BJ (cell line): ENCODE data around the gene ZNF618. TPM values are rescaled to one million over a fixed set of nuclear protein-coding genes. Genes with fewer than 3 reads are reported as not detected.

Source experiments
- CTCF ChIA-PET: fragments of 350-600 bp; formaldehyde crosslinking; extraction: SDS; loops from one replicate; lab custom pipeline; 2021; ENCODE audit warnings: antibody characterized with exemption, inconsistent platforms; lab: Yijun Ruan, JAX
- POLR2A ChIA-PET: fragments of 300-600 bp; sonication (Branson Sonifier 250); formaldehyde crosslinking; extraction: SDS; loops from one replicate; lab custom pipeline; 2021; ENCODE audit warnings: antibody characterized with exemption; lab: Charles Lee
- DNase-seq: peaks from one replicate; pipeline ENCODE4 v3.0.0-alpha.2; 2011; ENCODE audit warnings: low read depth
- H3K27me3 ChIP-seq: 2 replicates; pipeline ENCODE4 v1.6.0; 2011; ENCODE audit warnings: low read length; ENCODE audit not compliant: control insufficient read depth, insufficient read depth
- H3K36me3 ChIP-seq: 2 replicates; pipeline ENCODE4 v1.5.1; 2011; ENCODE audit warnings: low read length; ENCODE audit not compliant: control insufficient read depth, insufficient read depth
- H3K4me3 ChIP-seq: 2 replicates; pipeline ENCODE4 v1.5.1; 2011; ENCODE audit warnings: low read depth, mild to moderate bottlenecking, control low read depth, low read length
- CTCF ChIP-seq: IDR thresholded peaks from 2 replicates; pipeline ENCODE4 v1.5.1; 2011; ENCODE audit warnings: low read depth, mild to moderate bottlenecking, control low read depth, inconsistent platforms, low read length, moderate library complexity; ENCODE audit not compliant: insufficient read depth
- polyA plus RNA-seq: library from polyadenylated mRNA; depleted of rRNA; stranded (reverse); fragments of >200 nt; gene quantifications from 2 replicates; pipeline ENCODE4 v1.2.3, GENCODE V29; 2011

Gene ZNF618
- polyA plus RNA-seq, 1 experiment = 5.4 TPM

GRCh38 chr9:114034196-114034595 lies 158.1 kb downstream of the ZNF618 start:
- no peak overlapping the region for H3K4me3 ChIP-seq
- DNase-seq = no peak
- POLR2A ChIA-PET = no interaction called here
- peaks cover 34% of the 10 kb centered on the region for H3K36me3 ChIP-seq
- H3K27me3 ChIP-seq = no peaks in the 10 kb centered on the region
- CTCF ChIA-PET = interaction anchor here (0.9 to 1.5 kb wide), 5 partner anchors 11 to 228 kb away, joined by 3 to 6 read pairs (median 4); no protein-coding TSS in a partner anchor
- no peak for TF ChIP-seq CTCF

GRCh38 chr9:114034661-114035062 lies 158.6 kb downstream of the ZNF618 start:
- POLR2A ChIA-PET = no interaction called here
- Histone ChIP-seq H3K4me3 (no peak overlapping the region), H3K27me3 (no peaks in the 10 kb centered on the region), H3K36me3 (peaks cover 34% of the 10 kb centered on the region)
- no peak for DNase-seq
- CTCF ChIA-PET = interaction anchor here (0.9 to 1.5 kb wide), 4 partner anchors 10 to 352 kb away, joined by 3 to 6 read pairs (median 4); no protein-coding TSS in a partner anchor
- no peak for TF ChIP-seq CTCF

GRCh38 chr9:114035221-114035844 lies 159.2 kb downstream of the ZNF618 start:
- no peak for DNase-seq
- Histone ChIP-seq H3K4me3 (no peak overlapping the region), H3K36me3 (peaks cover 32% of the 10 kb centered on the region), H3K27me3 (no peaks in the 10 kb centered on the region)
- POLR2A ChIA-PET = no interaction called here
- no peak for TF ChIP-seq CTCF
- CTCF ChIA-PET = interaction anchor here (0.9 to 1.5 kb wide), 4 partner anchors 9 to 353 kb away, joined by 3 to 6 read pairs (median 4); no protein-coding TSS in a partner anchor

GRCh38 chr9:114035845-114036801 lies 160.0 kb downstream of the ZNF618 start:
- CTCF ChIA-PET = no interaction called here
- Histone ChIP-seq H3K4me3 (no peak overlapping the region), H3K27me3 (no peaks in the 10 kb centered on the region), H3K36me3 (peaks cover 31% of the 10 kb centered on the region)
- no peak for TF ChIP-seq CTCF
- DNase-seq = no peak
- POLR2A ChIA-PET = no interaction called here

- Histone ChIP-seq H3K36me3 (peaks cover 31% of the 10 kb centered on the region), H3K27me3 (no peaks in the 10 kb centered on the region), H3K4me3 (no peak overlapping the region)
- ChIA-PET CTCF (no interaction called here), POLR2A (no interaction called here)
- TF ChIP-seq CTCF = no peak
- DNase-seq = no peak
Observed at GRCh38 chr9:114037249-114037648, 161.1 kb downstream of the ZNF618 start.
